K562 (cell line): ENCODE data around the gene AIFM3. TPM values are rescaled to one million over a fixed set of nuclear protein-coding genes. Genes with fewer than 3 reads are reported as not detected.
A peak's percentile ranks its signal among the peaks of the same experiment; 100 is the strongest.

ENCODE experiments used
- BHLHE40 ChIP-seq: IDR thresholded peaks from 2 replicates; pipeline ENCODE4 v1.6.1; 2011; ENCODE audit warnings: low read length, improper control_type of control experiment
- BRCA1 ChIP-seq, 2 experiments: fragments of 450-650 bp in 1 of 2; sonication (generic) in 1 of 2; formaldehyde crosslinking in 1 of 2; IDR thresholded peaks; 2 replicates each; pipeline versions ENCODE4 v1.5.0 to v1.6.1; 2017 to 2020; ENCODE audit warnings: mild to moderate bottlenecking in 1 of 2, missing genetic modification reagents in 1 of 2
- CTCF ChIP-seq, 3 experiments: IDR thresholded peaks in 2 of 3; conservative IDR thresholded peaks in 1 of 3; 2 replicates each; pipeline ENCODE4 v1.5.1; 2011 to 2012; ENCODE audit warnings: low read length in 3 of 3, mild to moderate bottlenecking in 3 of 3, control low read depth in 2 of 3, improper control_type of control experiment in 1 of 3, inconsistent platforms in 1 of 3, low read depth in 1 of 3, mixed read lengths in 1 of 3, moderate library complexity in 1 of 3; ENCODE audit not compliant: insufficient read depth in 2 of 3
- KDM1A ChIP-seq, 2 experiments: fragments of 450-650 bp; IDR thresholded peaks; 2 replicates each; pipeline ENCODE4 v1.6.1; 2016; ENCODE audit warnings: mild to moderate bottlenecking in 2 of 2
- NR2C2 ChIP-seq, 2 experiments: fragments of 200-800 bp in 1 of 2; sonication (Bioruptor generic) in 1 of 2; sonication (generic) in 1 of 2; formaldehyde crosslinking in 1 of 2; IDR thresholded peaks; 2 replicates each; pipeline versions ENCODE4 v1.6.1 to v1.8.0; 2016 to 2022; ENCODE audit warnings: mild to moderate bottlenecking in 1 of 2, missing compliant biosample characterization in 1 of 2, missing genetic modification characterization in 1 of 2, missing genetic modification reagents in 1 of 2
- PCBP2 ChIP-seq: fragments of 200-400 bp; formaldehyde crosslinking; IDR thresholded peaks from 2 replicates; pipeline ENCODE4 v1.6.1; 2018; ENCODE audit warnings: low read length, low read depth, mild to moderate bottlenecking, moderate library complexity; ENCODE audit not compliant: poor library complexity, severe bottlenecking
- PYGO2 ChIP-seq: fragments of 450-650 bp; IDR thresholded peaks from 2 replicates; pipeline ENCODE4 v1.6.1; 2016; ENCODE audit warnings: mild to moderate bottlenecking, missing genetic modification characterization, moderate library complexity, missing compliant biosample characterization
- RAD51 ChIP-seq: fragments of 450-650 bp; IDR thresholded peaks from 2 replicates; pipeline ENCODE4 v1.7.1; 2016; ENCODE audit warnings: low read depth, mild to moderate bottlenecking, borderline replicate concordance
- RREB1 ChIP-seq: fragments of 250-450 bp; sonication (Bioruptor Pico); IDR thresholded peaks from 2 replicates; pipeline ENCODE4 v1.4.0; 2020
- SETDB1 ChIP-seq: IDR thresholded peaks from one replicate; pipeline ENCODE4 v1.6.1; 2012; ENCODE audit warnings: low read length, control low read depth, inconsistent platforms
- SMARCB1 ChIP-seq: IDR thresholded peaks from 2 replicates; pipeline ENCODE4 v1.6.1; 2011; ENCODE audit warnings: improper control_type of control experiment, low read depth; ENCODE audit not compliant: insufficient read length
- SREBF1 ChIP-seq: fragments of 150-350 bp; IDR thresholded peaks from 2 replicates; pipeline ENCODE4 v1.6.1; 2014; ENCODE audit warnings: antibody characterized with exemption, low read depth, low read length, borderline replicate concordance
- TFAP4 ChIP-seq: sonication (generic); formaldehyde crosslinking; IDR thresholded peaks from 2 replicates; pipeline ENCODE4 v1.8.0; 2022; ENCODE audit warnings: missing genetic modification reagents, mild to moderate bottlenecking, moderate library complexity, borderline replicate concordance
- ZFP36 ChIP-seq: fragments of 150-350 bp; IDR thresholded peaks from 2 replicates; pipeline ENCODE4 v1.6.1; 2018; ENCODE audit warnings: low read length, low read depth; ENCODE audit not compliant: partially characterized antibody
- ZNF436 ChIP-seq: fragments of 250-450, 450-650 bp; sonication (Bioruptor Pico); formaldehyde crosslinking; IDR thresholded peaks from 2 replicates; pipeline ENCODE4 v1.7.0; 2020; ENCODE audit warnings: mild to moderate bottlenecking
- polyA plus RNA-seq, 8 experiments: library from polyadenylated mRNA; depleted of rRNA in 4 of 8; stranded (reverse) in 5 of 8; unstranded in 3 of 8; fragments of >200 nt; fragmentation: Nextera tagmentation in 2 of 8; fragmentation: Illumina TruSeq in 1 of 8; extraction: Ambion mirVana in 2 of 8; extraction: Trizol in 1 of 8; gene quantifications; 2 replicates each; pipeline versions ENCODE4 v1.2.1 to v1.2.3, GENCODE V29; 2011 to 2014; ENCODE audit warnings: inconsistent platforms in 1 of 8, missing spikeins in 1 of 8
- total RNA-seq, 7 experiments: library from RNA; depleted of rRNA in 6 of 7; stranded (reverse); fragments of >200 nt in 6 of 7; fragmentation: Illumina TruSeq in 2 of 7; extraction: Trizol in 2 of 7; gene quantifications; 2 replicates each; pipeline versions ENCODE4 v1.2.1 to v1.2.3, GENCODE V29; 2011 to 2021; ENCODE audit warnings: low replicate concordance in 1 of 7

AIFM3 gene
- total and polyA plus RNA-seq, 9 of the 15 experiments (the other 6 are each of a cell fraction or from before 2014, with no cell fraction given): 0.03 to 0.20 (median 0.07) TPM; not detected in 1

GRCh38 chr22:20963201-20964052, 3.6 kb upstream of the AIFM3 start (continued):
- TF ChIP-seq RREB1 (CRISPR knock-in tag) (no peak), RAD51 (no peak), TFAP4 (CRISPR knock-in tag) (peak; percentile 34; the same call in 1 of the 2 replicates), ZFP36 (peak; percentile 2), BRCA1 (IDR thresholded peaks at IDR 0.05) (no peak), BRCA1 (CRISPR knock-in tag; IDR thresholded peaks at IDR 0.05) (peak; percentile 97; the same call in 1 of the 2 replicates), ZNF436 (CRISPR knock-in tag) (0 out of 2 replicates have a peak, but pooled peaks have one; percentile 14), SETDB1 (no peak), SREBF1 (0 out of 2 replicates have a peak, but pooled peaks have one; percentile 22), BHLHE40 (peak; percentile 3; the same call in 1 of the 2 replicates), NR2C2 (CRISPR knock-in tag; IDR thresholded peaks at IDR 0.05) (0 out of 2 replicates have a peak, but pooled peaks have one; percentile 37), NR2C2 (tag; IDR thresholded peaks at IDR 0.05) (no peak), KDM1A (IDR thresholded peaks at IDR 0.05) (no peak), SMARCB1 (no peak), PYGO2 (tag) (no peak), PCBP2 (no peak), CTCF (IDR thresholded peaks at IDR 0.05 in 2 of 3, conservative IDR thresholded peaks at IDR 0.05 in 1 of 3; ENCODE audit: insufficient read depth in 2 of 3, low read depth in 1 of 3, low read length in 3 of 3) (peak in 1 of 3 experiments; percentile 6; a peak in 1 of 6 replicates)
